SK-N-SH treated with all-trans-retinoic acid at 6 μM for 48 hours (cell line): ENCODE measurements around the gene ALPK3.

Experiments used
- ATAC-seq: fragments of 200-7000 bp; cut with Tn5 transposase; 3 replicates; pipeline ENCODE4 v1.9.1; 2020; ENCODE audit warnings: mild to moderate bottlenecking, moderate library complexity
- ARNTL ChIP-seq: fragments of 450-650 bp; formaldehyde crosslinking; IDR thresholded peaks from 2 replicates; pipeline ENCODE4 v1.5.0; 2020; ENCODE audit warnings: low read depth, mild to moderate bottlenecking, moderate library complexity, borderline replicate concordance
- BACH2 ChIP-seq: fragments of 250-450 bp; sonication (Bioruptor Pico); IDR thresholded peaks from 2 replicates; pipeline ENCODE4 v1.9.0; 2021; ENCODE audit warnings: mild to moderate bottlenecking, borderline replicate concordance
- CSDC2 ChIP-seq: fragments of 250-450 bp; sonication (Bioruptor Pico); IDR thresholded peaks from 2 replicates; pipeline ENCODE4 v1.5.0; 2020; ENCODE audit warnings: mild to moderate bottlenecking, moderate library complexity
- ESRRG ChIP-seq: fragments of 250-450 bp; sonication (Bioruptor Pico); IDR thresholded peaks from 2 replicates; pipeline ENCODE4 v1.6.1; 2021; ENCODE audit warnings: mild to moderate bottlenecking
- GLIS3 ChIP-seq: fragments of 250-450 bp; sonication (Bioruptor Pico); IDR thresholded peaks from 2 replicates; pipeline ENCODE4 v1.5.0; 2020; ENCODE audit warnings: mild to moderate bottlenecking, moderate library complexity
- ISL1 ChIP-seq: fragments of 250-450 bp; sonication (Bioruptor Pico); IDR thresholded peaks from 2 replicates; pipeline ENCODE4 v2.1.2; 2022; ENCODE audit warnings: mild to moderate bottlenecking, moderate library complexity
- OSR1 ChIP-seq: fragments of 250-450 bp; sonication (Bioruptor Pico); IDR thresholded peaks from 2 replicates; pipeline ENCODE4 v1.8.0; 2022; ENCODE audit warnings: moderate library complexity, mild to moderate bottlenecking, inconsistent platforms
- PPARA ChIP-seq: fragments of 250-450 bp; sonication (Bioruptor Pico); IDR thresholded peaks from 2 replicates; pipeline ENCODE4 v1.5.0; 2020; ENCODE audit warnings: mild to moderate bottlenecking, borderline replicate concordance
- RARB ChIP-seq: fragments of 250-450 bp; sonication (Bioruptor Pico); IDR thresholded peaks from 2 replicates; pipeline ENCODE4 v1.8.0; 2021; ENCODE audit warnings: mild to moderate bottlenecking, moderate library complexity
- SNAI2 ChIP-seq: fragments of 250-450 bp; sonication (Bioruptor Pico); IDR thresholded peaks from 2 replicates; pipeline ENCODE4 v1.5.0; 2020; ENCODE audit warnings: mild to moderate bottlenecking, moderate library complexity
- TCF4 ChIP-seq: fragments of 250-450 bp; sonication (Bioruptor Pico); IDR thresholded peaks from 2 replicates; pipeline ENCODE4 v1.8.0; 2021; ENCODE audit warnings: mild to moderate bottlenecking, moderate library complexity, borderline replicate concordance
- TOX ChIP-seq: fragments of 250-450 bp; sonication (Bioruptor Pico); IDR thresholded peaks from 2 replicates; pipeline ENCODE4 v1.8.0; 2021; ENCODE audit warnings: mild to moderate bottlenecking, moderate library complexity, borderline replicate concordance
- TSHZ2 ChIP-seq: fragments of 250-450 bp; sonication (Bioruptor Pico); IDR thresholded peaks from 2 replicates; pipeline ENCODE4 v1.5.0; 2020; ENCODE audit warnings: mild to moderate bottlenecking, moderate library complexity
- ZC3H10 ChIP-seq: fragments of 250-450 bp; sonication (Bioruptor Pico); IDR thresholded peaks from 2 replicates; pipeline ENCODE4 v1.5.1; 2021; ENCODE audit warnings: mild to moderate bottlenecking, moderate library complexity
- ZFP3 ChIP-seq: fragments of 250-450 bp; sonication (Bioruptor Pico); IDR thresholded peaks from 2 replicates; pipeline ENCODE4 v1.5.0; 2020; ENCODE audit warnings: mild to moderate bottlenecking, moderate library complexity
- ZFP30 ChIP-seq: fragments of 450-650 bp; formaldehyde crosslinking; IDR thresholded peaks from 2 replicates; pipeline ENCODE4 v1.5.0; 2022; ENCODE audit warnings: mild to moderate bottlenecking, moderate library complexity
- ZNF565 ChIP-seq: fragments of 450-650 bp; formaldehyde crosslinking; conservative IDR thresholded peaks from 2 replicates; pipeline ENCODE4 v1.5.0; 2020; ENCODE audit warnings: low read depth, mild to moderate bottlenecking, moderate library complexity
- ZNF70 ChIP-seq: fragments of 450-650 bp; formaldehyde crosslinking; IDR thresholded peaks from 2 replicates; pipeline ENCODE4 v1.5.0; 2020; ENCODE audit warnings: mild to moderate bottlenecking, moderate library complexity
- TF ChIP-seq, protein P1 (sequence below): fragments of 250-450 bp; sonication (Bioruptor Pico); IDR thresholded peaks from 2 replicates; pipeline ENCODE4 v1.8.0; 2021; ENCODE audit warnings: low read depth, mild to moderate bottlenecking, moderate library complexity, borderline replicate concordance
- TF ChIP-seq, protein P2 (sequence below): fragments of 250-450 bp; sonication (Bioruptor Pico); IDR thresholded peaks from 2 replicates; pipeline ENCODE4 v1.8.0; 2020; ENCODE audit warnings: mild to moderate bottlenecking, moderate library complexity, borderline replicate concordance
- TF ChIP-seq, protein P3 (sequence below): fragments of 250-450 bp; sonication (Bioruptor Pico); IDR thresholded peaks from 2 replicates; pipeline ENCODE4 v1.5.1; 2021; ENCODE audit warnings: mild to moderate bottlenecking, moderate library complexity
- TF ChIP-seq, protein P4 (sequence below): fragments of 250-450 bp; sonication (Bioruptor Pico); IDR thresholded peaks from 2 replicates; pipeline ENCODE4 v1.5.1; 2020; ENCODE audit warnings: low read depth, mild to moderate bottlenecking, moderate library complexity

Gene ALPK3

DNA sequence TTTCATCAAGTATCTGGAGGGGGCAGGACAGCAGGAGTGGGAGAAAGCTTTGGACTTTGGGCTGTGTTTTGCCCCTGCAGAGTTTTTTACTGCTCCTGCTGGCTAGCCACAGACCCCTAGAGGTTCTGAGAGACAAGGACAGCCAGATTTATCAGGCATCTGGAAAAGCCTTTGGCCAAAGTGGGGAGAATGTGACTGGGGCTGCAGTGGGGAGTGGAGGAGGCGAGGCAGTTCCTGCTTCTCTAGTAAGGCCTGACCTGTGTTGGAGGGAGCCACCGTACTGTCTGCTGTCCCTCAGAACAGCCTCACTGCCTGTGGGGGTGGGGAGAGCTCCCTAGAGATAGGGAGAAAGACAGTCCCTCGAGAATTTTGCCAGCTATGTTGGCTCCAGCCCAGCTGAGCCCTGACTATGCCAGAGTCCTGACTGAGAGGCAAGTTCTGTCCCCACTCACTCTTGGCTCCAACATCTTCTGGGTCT lies 2.2 kb downstream of the ALPK3 start:
- peak; percentile 62 for ATAC-seq
- peak; percentile 45; the same call in 1 of the 2 replicates for TF ChIP-seq ZFP3 (CRISPR knock-in tag)
- TF ChIP-seq ESRRG (CRISPR knock-in tag): no peak
- no peak for TF ChIP-seq ZNF70 (CRISPR knock-in tag)
- TF ChIP-seq, protein P1, sequence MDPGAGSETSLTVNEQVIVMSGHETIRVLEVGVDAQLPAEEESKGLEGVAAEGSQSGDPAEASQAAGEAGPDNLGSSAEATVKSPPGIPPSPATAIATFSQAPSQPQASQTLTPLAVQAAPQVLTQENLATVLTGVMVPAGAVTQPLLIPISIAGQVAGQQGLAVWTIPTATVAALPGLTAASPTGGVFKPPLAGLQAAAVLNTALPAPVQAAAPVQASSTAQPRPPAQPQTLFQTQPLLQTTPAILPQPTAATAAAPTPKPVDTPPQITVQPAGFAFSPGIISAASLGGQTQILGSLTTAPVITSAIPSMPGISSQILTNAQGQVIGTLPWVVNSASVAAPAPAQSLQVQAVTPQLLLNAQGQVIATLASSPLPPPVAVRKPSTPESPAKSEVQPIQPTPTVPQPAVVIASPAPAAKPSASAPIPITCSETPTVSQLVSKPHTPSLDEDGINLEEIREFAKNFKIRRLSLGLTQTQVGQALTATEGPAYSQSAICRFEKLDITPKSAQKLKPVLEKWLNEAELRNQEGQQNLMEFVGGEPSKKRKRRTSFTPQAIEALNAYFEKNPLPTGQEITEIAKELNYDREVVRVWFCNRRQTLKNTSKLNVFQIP: no peak
- no peak for TF ChIP-seq ARNTL (CRISPR knock-in tag)
- no peak for TF ChIP-seq PPARA (CRISPR knock-in tag)
- no peak for TF ChIP-seq RARB (CRISPR knock-in tag)

DNA sequence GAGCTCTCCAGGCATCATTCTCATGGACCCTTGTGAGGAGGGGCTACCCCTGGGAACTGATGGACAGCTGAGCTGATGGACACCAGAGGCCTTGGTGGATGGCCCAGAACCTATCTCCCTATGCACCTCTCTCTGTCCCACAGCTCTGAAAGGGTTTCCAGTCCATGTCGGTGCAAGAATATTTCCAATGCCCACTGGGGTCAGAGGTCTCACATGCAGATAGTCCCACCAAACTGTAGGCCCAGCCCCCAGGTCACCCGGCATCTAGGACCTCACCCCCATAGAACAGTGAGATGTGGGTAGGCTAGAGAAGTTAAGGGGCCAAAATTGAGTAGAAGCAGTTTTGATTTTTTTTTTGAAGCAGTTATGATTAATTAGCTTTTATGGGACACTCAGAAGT lies 2.6 kb downstream of the ALPK3 start:
- ATAC-seq: no peak
- TF ChIP-seq BACH2 (CRISPR knock-in tag) (no peak), OSR1 (CRISPR knock-in tag) (no peak), ZFP3 (CRISPR knock-in tag) (no peak), TSHZ2 (CRISPR knock-in tag) (no peak), GLIS3 (no peak), RARB (CRISPR knock-in tag) (no peak), TOX (CRISPR knock-in tag) (no peak), ESRRG (CRISPR knock-in tag) (no peak), PPARA (CRISPR knock-in tag) (no peak), ZNF565 (CRISPR knock-in tag) (no peak), CSDC2 (CRISPR knock-in tag) (no peak), ISL1 (CRISPR knock-in tag) (no peak), ZNF70 (CRISPR knock-in tag) (no peak), TCF4 (no peak)
- TF ChIP-seq, protein P2, sequence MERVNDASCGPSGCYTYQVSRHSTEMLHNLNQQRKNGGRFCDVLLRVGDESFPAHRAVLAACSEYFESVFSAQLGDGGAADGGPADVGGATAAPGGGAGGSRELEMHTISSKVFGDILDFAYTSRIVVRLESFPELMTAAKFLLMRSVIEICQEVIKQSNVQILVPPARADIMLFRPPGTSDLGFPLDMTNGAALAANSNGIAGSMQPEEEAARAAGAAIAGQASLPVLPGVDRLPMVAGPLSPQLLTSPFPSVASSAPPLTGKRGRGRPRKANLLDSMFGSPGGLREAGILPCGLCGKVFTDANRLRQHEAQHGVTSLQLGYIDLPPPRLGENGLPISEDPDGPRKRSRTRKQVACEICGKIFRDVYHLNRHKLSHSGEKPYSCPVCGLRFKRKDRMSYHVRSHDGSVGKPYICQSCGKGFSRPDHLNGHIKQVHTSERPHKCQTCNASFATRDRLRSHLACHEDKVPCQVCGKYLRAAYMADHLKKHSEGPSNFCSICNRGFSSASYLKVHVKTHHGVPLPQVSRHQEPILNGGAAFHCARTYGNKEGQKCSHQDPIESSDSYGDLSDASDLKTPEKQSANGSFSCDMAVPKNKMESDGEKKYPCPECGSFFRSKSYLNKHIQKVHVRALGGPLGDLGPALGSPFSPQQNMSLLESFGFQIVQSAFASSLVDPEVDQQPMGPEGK (CRISPR knock-in tag): no peak
- TF ChIP-seq, protein P3, sequence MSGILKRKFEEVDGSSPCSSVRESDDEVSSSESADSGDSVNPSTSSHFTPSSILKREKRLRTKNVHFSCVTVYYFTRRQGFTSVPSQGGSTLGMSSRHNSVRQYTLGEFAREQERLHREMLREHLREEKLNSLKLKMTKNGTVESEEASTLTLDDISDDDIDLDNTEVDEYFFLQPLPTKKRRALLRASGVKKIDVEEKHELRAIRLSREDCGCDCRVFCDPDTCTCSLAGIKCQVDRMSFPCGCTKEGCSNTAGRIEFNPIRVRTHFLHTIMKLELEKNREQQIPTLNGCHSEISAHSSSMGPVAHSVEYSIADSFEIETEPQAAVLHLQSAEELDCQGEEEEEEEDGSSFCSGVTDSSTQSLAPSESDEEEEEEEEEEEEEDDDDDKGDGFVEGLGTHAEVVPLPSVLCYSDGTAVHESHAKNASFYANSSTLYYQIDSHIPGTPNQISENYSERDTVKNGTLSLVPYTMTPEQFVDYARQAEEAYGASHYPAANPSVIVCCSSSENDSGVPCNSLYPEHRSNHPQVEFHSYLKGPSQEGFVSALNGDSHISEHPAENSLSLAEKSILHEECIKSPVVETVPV (CRISPR knock-in tag): no peak
- TF ChIP-seq, protein P4, sequence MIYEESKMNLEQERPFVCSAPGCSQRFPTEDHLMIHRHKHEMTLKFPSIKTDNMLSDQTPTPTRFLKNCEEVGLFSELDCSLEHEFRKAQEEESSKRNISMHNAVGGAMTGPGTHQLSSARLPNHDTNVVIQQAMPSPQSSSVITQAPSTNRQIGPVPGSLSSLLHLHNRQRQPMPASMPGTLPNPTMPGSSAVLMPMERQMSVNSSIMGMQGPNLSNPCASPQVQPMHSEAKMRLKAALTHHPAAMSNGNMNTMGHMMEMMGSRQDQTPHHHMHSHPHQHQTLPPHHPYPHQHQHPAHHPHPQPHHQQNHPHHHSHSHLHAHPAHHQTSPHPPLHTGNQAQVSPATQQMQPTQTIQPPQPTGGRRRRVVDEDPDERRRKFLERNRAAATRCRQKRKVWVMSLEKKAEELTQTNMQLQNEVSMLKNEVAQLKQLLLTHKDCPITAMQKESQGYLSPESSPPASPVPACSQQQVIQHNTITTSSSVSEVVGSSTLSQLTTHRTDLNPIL (CRISPR knock-in tag): no peak

DNA sequence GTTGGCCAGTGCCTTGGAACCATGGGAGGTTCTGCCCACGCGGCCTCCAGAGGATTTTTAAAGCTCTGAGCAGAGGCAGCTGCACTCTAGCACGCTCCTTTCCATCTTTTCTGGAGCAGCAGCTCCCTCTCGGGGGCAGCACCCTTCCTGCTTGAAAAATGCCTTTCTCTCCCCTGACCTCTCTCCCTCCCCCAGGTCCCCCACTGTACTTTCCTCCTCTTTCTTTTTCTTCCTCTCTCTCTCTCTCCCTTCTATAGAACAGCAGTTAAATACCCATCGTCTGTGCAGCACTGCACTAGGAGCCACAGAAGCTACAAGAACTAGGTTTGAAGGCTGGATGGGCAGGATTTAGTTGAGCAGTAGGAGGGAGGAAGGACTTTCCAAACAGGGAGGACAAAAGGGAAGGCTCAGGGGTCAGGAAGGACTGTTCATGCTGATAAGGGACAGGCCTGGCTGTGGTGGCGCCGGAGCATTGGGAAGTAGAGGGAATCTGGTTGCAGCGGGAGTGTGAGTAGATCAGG lies 4.4 kb downstream of the ALPK3 start:
- no peak for ATAC-seq
- no peak for TF ChIP-seq ZNF70 (CRISPR knock-in tag)
- TF ChIP-seq, protein P1: no peak
- TF ChIP-seq ZC3H10 (CRISPR knock-in tag): no peak
- no peak for TF ChIP-seq ZFP30 (CRISPR knock-in tag)
- no peak for TF ChIP-seq SNAI2 (CRISPR knock-in tag)
- TF ChIP-seq TCF4: no peak
- TF ChIP-seq BACH2 (CRISPR knock-in tag): no peak
- TF ChIP-seq, protein P4 (CRISPR knock-in tag): no peak
- no peak for TF ChIP-seq OSR1 (CRISPR knock-in tag)
- no peak for TF ChIP-seq CSDC2 (CRISPR knock-in tag)
- TF ChIP-seq PPARA (CRISPR knock-in tag): no peak
- TF ChIP-seq ARNTL (CRISPR knock-in tag): no peak
- TF ChIP-seq ZNF565 (CRISPR knock-in tag): no peak
- no peak for TF ChIP-seq ZFP3 (CRISPR knock-in tag)
- TF ChIP-seq GLIS3: no peak
- TF ChIP-seq, protein P2 (CRISPR knock-in tag): no peak
